DMS53 treated with DMSO at 0.1 percent for 48 hours (cell line): ENCODE results near the gene INSR.
"Not testable (repeated sequence)": the region's sequence is repeated elsewhere in the genome, so short reads cannot be mapped to it uniquely, and the experiment has no call there.

Experiments used
- DNase-seq: peaks from one replicate; lab custom pipeline; 2025; ENCODE audit not compliant: unreplicated experiment; lab: John Stamatoyannopoulos, UW

Gene INSR

DNA sequence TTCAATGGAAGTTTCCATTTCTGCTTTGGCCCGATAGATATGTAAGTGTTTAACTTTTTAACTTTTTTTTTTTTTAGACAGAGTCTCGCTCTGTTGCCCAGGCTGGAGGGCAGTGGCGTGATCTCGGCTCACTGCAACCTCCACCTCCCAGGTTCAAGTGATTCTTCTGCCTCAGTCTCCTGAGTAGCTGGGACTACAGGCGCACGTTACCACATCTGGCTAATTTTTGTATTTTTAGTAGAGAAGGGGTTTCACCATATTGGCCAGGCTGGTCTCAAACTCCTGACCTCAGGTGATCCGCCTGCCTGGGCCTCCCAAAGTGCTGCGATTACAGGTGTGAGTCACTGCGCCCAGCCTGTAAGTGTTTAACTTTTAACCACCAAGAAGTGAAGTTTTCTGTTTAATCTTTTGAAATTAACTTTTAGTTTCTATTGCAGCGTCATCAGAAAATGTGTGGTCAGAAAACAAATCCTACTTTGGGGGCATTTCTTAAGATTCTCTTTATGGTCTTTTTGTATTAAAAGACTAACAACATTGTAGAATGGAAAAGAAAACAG lies 147.0 kb downstream of the INSR start:
- not testable (repeated sequence) for DNase-seq

DNA sequence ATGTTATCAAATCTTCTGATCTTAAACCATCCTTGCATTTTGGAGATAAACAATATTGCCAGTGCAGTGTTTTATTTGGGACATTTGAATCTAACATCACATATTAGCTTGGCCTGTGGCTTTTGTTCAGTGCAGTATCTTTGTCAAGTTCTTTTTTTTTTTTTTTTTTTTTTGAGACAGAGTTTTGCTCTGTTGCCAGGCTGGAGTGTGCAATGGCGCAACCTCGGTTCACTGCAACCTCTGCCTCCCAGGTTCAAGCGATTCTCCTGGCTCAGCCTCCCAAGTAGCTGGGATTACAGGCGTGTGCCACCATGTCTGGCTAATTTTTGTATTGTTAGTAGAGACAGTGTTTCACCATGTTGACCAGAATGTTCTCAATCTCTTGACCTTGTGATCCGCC lies 148.1 kb downstream of the INSR start:
- not testable (repeated sequence) for DNase-seq

DNA sequence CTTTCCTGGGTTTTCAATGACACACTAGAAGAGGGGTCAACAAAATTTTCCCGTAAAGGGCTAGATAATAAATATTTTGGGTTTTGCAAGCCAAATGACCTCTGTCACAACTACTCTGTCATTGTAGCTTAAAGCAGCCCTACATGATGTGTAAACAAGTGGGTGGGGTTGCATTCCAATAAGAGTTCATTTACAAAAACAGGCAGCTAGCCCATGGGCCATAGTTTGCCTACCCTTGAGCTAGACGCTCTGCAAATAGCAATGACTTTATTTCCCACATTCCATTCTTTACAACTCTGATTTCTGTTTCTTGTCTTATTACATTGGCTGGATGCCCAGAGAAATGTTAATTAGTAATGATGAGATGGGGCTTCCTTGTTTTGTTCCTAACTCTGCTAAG lies 148.7 kb downstream of the INSR start:
- no peak for DNase-seq

DNA sequence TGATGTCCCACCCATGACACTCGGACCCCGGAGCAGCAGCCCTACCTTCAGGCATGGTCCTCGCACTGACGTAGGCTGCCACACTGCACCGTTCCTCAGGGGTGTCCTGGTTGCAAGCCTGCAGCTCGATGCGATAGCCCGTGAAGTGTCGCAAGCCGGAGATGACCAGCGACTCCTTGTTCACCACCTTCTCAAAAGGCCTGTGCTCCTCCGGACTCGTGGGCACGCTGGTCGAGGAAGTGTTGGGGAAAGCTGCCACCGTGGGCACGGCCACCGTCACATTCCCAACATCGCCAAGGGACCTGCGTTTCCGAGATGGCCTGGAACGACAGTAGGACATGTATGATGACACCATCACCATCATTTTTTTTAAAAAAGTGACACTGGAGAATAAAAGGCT lies 151.4 kb downstream of the INSR start:
- DNase-seq: no peak

DNA sequence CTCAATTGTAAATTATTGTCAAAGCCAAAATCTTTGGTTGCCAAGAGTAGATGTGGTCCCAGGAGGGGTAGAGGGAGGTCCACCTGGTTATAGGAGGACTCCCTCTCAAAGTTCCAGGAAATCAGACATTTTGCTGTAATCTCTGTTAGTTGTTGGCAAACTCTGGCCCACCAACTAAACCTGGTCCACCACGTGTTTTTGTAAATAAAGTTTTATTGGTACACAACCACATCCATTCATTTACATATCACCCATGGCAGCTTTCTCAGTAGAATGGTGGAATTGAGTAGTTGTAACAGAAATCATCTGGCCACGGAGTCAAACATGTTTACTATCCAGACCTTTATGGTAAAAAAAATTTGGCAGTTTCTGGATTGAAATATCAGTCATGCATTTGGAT lies 154.1 kb downstream of the INSR start:
- DNase-seq: no peak

DNA sequence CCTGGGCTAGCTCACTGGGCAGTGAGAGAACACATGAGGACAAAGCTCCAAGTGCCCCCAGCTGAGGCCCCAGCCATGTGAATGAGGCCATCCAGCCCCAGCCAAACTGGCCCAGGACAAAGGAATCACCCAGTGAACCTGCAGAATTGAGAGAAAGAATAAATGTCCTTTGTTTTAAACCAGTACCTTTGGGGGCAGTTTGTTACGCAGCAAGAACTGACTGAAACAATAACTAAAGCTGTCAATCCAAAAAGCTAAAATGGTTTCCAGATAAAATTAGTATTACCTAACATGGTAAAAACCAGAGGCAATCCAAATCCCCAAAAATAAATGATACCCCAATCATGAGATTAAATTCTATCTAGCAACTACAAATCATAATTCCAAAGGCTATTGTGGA lies 155.1 kb downstream of the INSR start:
- DNase-seq: no peak

DNA sequence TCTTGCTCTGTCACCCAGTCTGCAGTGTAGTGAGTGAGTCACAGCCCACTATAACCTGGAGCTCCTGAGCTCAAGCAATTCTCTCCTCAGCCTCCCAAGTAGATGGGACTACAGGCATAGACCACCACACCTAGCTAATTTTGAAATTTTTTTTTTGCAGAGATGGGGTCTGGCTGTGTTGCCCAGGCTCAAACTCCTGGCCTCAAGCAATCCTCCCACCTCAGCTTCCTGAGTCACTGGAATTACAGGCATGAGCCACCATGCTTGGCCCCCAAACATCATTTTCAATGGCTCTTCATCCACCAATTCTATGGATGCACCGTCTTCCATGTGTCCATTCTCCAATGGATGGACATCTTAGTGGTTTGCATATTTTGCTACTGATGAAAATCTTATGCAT lies 155.8 kb downstream of the INSR start:
- DNase-seq: no peak

DNA sequence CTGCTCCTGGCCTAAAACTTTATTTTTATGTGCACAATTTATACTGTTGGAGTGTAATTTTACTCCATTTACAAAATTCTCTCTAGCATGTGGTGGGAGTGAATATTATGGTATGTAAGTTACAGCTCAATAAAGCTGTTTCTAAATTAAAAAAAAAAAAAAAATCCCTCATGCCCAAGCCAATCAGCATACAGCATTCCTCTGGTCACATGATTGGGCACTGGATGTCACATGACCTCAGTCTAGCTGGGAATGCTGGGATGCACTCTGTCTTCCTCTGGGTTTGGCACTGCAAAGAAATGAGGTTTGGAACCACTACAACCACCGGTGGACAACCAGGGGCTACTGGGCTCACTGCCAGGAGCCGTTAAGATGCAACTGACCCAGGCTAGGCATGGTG lies 157.1 kb downstream of the INSR start:
- no peak for DNase-seq

DNA sequence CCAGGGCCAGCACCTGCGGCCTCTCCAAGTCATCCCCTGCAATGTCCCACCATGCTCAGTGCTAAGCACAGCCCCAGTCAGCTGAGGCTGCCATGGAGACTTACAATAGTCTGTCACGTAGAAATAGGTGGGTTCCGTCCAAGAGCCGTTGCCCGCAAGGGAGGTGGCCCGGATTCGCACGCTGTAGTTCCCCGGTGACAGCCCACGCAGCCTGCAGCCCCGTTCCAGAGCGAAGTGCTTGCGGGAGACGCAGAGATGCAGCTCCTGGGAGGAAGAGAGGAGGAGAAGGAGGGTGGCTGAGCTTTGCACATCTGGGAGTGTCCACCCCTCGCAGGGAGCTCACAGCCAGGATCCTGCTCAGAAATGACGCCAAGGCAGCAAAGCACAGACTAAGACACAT lies 162.2 kb downstream of the INSR start:
- no peak for DNase-seq

DNA sequence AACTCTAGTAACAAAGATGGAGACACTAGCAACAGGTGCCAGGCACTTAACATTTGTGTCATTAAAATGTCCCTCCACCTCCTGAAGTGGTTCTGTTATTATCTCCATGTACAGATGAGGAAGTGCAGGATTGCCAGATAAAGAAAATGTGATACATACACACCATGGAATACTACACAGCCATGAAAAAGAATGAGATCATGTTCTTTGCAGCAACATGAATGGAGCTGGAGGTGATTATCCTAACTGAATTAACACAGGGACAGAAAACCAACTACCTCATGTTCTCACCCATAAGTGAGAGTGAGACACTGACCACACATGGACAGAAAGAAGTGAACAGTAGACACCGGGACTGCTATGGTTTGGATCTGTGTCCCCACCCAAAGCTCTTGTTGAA lies 164.2 kb downstream of the INSR start:
- DNase-seq: no peak

DNA sequence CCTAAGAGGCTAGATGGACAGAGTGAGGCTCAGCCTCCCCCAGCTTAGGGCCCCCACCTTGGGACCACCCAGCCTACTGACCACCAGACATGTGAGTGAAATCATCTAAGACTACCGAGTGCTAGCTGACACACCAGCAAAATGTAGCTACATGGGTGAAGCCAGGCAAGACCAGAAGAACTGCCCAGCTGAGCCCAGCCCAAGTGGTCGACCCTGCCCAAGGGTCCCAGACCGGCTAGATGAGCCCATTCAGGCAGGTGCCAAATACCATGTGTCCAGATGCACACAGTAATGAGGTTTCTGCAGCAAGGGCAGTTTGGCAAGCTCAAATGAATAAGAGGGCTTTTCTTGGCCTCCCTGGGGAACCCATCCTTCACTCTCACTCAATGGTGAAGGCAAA lies 168.1 kb downstream of the INSR start:
- no peak for DNase-seq

DNA sequence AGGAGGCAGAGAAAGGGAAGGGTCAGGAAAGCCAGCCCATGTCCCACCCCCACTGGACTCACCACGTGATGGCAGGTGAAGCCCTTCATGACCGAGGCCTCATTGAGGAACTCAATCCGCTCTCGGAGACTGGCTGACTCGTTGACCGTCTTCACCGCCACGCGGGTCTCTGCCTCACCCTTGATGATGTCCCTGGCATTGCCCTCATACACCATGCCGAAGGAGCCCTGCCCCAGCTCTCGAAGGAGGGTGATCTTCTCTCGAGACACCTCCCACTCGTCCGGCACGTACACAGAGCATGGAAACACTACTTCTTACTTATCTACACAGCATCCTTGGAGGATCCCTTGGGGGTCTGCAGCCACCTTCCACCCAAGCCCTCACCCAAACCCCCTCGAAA lies 169.0 kb downstream of the INSR start:
- DNase-seq: no peak

DNA sequence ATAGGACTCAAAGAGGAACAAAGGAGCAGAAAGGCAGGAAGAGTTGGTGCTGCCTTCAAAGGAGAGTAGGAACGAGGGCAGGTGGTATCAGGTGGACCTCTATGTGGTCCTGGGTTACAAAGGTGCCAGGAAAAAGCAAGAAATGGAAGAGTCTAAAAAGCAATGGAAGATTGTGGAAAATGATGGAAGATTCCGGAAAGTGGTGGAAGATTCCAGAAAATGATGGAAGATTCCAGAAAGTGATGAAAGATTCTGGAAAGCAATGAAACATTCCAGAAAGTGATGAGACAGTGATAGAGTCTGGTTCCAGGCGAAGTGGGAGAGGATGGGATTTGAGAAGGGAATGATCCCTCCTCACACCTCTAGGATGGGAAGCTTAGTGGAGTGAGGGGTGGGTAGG lies 169.4 kb downstream of the INSR start:
- DNase-seq: no peak

DNA sequence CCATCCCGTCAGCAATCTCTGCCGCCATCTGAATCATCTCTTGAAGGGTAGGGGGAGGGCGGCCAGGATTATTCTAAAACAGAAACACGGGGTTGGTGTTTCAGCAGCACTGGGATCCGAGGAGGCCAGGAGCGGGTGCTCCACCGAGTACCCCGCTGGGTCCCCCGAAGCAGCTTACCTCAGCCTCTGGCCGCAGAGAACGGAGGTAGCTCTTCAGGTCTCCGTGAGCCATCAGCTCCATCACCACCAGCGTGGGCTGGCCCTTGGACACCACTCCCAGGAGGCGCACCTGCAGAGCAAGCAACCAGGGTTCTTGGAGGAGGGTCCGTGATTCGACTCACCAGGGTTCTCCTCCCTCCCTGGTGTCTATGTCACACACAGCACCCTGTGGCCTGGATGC lies 171.5 kb downstream of the INSR start:
- DNase-seq: no peak

DNA sequence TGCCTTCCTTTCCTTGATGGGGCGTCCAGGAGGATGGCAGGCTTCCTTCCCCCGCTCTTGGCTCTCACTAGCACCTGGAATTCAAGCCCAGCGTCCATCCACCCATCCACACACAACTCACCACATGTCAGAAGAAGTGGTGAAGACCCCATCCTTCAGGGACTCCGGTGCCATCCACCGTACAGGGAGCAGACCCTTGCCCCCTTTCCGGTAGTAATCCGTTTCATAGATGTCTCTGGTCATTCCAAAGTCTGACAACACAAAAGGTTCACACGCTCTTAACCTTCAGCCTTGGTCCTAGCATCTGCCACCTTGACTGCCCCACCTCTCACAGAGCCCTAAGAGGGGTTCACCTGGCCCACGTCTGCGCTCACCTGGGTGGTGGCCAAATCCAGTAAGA lies 173.7 kb downstream of the INSR start:
- no peak for DNase-seq

DNA sequence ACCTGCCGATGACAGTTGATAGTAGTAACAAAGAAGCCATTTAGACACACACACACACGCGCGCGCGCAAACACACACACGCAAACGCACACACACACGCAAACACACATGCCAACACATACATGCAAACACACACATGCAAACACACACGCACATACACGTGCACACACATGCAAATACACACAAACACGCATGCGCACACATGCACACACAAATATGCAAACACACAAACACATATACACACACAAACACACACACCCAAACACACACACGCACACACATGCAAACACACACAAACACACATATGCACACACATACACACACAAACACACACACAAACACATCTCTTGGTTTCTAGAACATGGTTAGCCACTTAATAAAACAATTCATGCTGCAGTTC lies 174.6 kb downstream of the INSR start:
- DNase-seq: no peak

DNA sequence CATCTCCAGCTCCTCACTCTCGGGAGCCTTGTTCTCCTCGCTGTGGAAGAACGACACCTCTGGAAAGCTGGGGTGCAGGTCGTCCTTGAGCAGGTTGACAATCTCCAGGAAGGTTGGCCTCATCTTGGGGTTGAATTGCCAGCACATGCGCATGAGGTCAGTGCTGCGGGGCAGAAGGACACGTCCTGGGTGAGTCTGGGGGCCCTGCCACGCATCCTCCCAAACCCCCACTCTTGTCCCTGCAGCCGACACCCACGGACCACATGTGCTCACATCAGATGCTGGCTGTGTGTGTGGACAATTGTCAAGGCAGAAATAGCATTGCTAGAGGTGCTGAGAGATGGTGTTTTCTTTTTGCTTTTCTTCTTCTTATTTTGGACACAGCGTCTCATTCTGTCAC lies 177.0 kb downstream of the INSR start:
- DNase-seq: no peak

DNA sequence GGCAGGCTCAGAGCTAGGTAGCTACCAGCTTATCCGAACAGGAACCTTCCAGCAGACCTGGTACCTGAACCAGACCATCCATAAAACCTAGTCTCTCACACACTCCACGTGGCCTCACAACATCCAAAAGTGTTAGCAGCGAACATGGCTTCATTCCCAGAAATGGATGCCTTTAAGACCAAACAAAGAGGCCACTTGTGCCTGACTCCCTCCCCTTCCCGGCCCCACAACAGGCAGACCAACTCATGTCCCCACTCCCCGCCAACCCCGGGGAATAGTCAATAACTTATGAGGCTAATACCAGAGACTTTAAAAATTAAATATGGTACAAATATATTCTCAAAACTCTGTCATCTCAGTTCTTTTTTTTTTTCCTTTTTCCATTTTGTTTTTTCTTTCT lies 178.5 kb downstream of the INSR start:
- DNase-seq: no peak

DNA sequence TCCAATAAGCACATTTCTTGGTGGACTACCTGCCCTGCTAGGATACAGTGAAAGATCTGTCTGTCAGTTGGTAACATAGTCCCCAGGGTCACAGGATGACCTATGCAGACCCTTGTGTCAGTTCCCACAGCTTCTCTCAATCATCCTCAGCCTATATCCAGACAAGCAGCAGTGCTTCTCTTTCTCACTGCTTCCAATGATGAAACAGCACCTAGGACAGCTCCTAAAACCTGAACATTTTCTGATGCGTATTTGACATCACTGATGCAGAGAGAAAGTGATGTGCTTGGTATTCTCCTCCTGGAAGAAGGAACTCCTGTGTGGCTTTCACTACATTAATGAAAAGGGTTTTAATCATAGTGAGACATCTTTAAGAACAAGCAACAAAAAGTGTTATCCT lies 181.0 kb downstream of the INSR start:
- no peak for DNase-seq

DNA sequence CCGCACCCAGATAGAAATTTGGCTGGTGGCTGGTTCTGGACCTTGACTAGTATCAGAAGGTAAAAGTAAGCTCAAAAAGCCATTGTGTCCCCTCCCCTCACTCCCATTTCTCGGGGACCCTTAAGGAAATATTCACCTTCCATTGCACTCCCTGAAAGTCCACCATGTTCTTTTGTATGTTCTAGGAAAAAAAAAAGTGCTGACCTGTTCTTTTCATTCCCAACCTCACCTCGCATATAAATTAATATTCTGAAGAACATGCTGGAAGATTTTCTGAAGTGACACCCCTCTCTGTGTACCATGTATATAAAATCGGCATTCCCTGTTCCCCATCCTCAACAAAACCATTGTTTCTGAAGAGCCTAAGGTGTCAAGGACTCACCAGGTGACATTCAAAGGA lies 181.5 kb downstream of the INSR start:
- no peak for DNase-seq

DNA sequence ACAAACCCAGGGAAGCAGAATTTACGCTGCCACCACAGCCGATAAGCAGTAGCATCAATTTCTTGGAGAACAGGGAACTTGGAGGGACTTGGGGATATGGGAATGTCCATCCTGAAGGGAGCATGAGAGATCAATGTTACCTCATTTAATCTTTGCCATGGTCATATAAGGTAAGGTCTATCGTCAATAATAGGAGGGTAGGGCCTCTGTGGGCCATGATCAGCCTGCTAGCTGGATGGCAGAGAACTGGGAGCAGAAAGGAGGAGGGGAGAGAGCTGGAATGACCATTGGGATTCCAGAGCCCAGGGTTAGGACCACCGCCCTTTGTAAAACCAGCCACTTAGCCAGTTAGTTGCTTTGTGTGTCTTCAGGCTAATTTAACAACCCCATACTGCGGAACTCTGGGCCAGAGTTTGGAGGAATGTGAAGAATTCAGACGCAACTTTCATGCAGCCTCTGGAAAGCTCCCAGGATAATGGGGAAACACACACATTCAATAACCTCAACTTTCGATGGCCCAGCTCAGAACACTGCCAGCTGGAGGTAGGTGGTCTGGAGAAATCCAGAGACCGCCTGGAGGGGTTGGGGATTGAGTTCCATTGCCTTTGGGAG lies 184.4 kb downstream of the INSR start:
- DNase-seq: no peak

DNA sequence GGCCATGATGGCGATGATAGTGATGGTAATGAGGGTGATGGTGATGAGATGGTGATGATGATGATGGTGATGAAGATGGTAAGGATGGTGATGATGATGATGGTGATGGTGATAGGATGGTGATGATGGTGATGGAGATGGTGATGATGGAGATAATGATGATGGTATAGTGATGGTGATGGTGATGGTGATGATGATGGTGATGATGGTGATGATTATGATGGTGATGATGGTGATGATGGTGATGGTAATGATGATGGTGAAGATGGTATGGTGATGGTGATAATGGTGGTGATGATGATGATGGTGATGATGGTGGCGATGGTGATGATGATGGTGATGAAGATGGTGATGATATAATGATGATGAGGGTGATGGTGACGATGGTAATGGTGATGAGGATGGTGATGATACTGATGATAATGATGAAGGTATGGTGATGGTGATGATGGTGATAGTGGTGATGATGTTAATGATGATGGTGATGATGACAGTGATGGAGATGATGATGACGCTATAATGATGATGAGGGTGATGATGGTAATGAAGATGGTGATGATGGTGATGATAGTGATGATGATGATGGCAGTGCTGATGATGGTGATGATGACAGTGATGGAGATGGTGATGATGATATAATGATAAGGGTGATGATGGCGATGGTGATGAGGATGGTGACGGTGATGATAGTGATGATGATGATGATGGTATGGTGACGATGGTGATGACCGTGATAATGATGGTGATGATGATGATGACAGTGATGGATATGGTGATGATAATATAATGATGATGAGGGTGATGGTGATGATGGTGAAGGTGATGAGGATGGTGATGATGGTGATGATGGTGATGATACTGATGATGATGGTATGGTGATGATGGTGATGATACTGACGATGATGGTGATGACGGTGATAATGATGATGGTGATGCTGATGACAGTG lies 187.2 kb downstream of the INSR start:
- no peak for DNase-seq
